Stimulated activated CD8-positive, alpha-beta memory T cell treated with anti-CD3 and anti-CD28 coated beads, Interleukin-12 subunit alpha, Interleukin-12 subunit beta, amount 100 ng/mL, for 1 hour (primary cell): ENCODE data around the gene GRK4.
A peak's percentile ranks its signal among the peaks of the same experiment; 100 is the strongest.
"Not testable (repeated sequence)": the region's sequence is repeated elsewhere in the genome, so short reads cannot be mapped to it uniquely, and the experiment has no call there.

Experiments
- DNase-seq: peaks from one replicate; pipeline ENCODE4 v3.0.0-alpha.2; 2020; ENCODE audit warnings: low read depth

Gene GRK4

GRCh38 chr4:2930758-2931511, 32.4 kb upstream of the GRK4 start:
- no peak for DNase-seq

DNA sequence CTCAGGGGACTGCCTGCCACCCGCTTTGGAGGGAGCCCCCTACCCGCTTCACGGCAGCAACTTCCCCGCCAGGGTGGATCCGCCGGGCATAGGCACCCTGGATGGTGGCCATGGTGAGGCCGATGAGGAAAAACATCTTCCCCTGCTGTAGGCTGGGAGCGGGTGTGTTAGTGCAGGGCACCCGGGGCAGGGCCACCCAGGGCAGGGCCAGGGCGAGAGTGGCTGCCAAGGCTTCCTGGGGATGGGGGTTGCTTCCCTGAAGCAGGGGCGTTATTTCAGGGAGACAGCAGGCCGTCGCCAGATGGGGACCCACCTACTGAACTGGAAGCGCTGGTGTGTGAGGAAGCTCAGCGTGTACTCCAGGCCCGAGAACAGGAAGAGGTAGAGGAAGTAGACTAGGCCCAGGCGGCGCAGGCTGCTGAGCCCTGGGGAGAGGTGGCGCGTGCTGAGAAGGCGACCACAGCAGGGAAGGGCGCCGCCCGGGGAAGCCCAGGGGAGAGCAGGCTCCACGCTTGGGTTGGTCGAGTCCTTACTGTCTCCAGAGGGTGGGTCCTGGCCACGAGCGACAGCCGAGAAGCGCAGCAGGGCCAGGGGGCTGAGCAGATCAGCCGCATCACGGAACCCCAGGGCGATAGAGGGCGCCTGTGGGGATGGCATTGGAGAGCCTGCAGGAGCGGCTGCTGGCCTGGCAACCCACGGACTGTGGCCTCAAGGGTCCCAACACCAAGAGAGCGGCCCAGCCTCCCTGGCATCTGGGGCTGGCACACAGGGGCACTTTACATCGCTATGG, 31.7 kb upstream of the GRK4 start:
- no peak for DNase-seq

GRCh38 chr4:2932321-2932950, 30.9 kb upstream of the GRK4 start:
- DNase-seq, result no peak

- no peak for DNase-seq
Observed at GRCh38 chr4:2932951-2933565, 30.3 kb upstream of the GRK4 start.

DNA sequence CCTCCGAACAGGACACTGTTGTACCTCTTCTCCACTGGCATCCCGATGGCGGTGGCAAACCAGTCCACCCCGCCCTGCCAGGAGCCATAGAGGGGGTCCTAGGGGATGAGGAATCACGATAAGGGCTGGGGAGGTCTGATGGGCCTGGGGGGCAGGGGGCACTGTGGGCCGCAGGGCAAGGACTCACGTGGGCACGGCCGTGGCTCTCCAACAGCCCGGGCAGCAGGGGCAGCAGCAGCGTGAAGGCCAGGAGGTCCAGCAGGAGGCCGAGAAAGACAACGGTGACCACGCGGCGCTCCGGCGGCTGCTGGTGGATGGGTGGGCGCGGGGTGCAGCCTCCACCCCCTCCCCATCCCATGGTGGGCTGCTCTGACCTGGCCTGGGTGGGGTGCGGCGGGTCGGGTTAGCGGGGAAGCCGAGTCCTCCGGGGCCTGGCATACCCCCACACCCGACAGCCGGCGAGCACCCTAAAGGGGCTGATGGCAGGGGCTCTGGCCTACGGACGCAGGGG, 29.8 kb upstream of the GRK4 start:
- DNase-seq, result no peak

DNA sequence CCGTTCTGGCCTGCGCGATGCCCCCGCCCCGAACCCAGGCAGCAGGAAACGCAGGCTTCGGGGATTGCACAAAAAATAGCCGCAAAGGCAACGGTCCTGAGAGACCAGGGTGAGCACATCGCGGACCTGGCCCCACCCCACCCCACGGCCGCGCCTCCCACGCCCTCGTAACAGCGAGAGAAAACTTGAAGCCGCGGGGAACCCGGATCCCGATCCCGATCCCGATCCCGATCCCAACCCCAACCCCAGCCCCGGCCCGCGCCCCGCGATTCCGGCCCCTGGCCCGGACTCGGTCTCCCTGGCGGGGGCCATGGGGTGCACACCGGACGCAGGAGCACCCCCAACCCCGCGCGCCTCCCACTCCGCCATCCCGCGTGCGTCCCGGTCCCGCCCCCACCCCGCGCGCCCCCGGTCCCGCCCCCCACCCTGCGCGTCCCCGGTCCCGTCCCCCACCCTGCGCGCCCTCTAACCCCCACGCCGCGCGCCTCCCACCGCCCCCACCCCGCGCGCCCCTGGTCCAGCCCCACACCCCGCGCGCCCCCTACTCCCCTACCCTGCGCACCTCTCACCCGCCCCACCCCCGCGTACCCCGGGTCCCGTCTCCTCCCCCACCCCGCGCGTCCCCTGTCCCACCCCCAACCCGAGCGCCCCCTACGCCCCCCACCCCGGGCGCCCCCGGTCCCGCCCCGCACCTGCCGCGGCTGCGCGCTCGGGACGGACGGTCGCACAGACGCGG, 29.1 kb upstream of the GRK4 start:
- no peak for DNase-seq

GRCh38 chr4:2934813-2935761, 28.3 kb upstream of the GRK4 start:
- DNase-seq, result peak; percentile 96

GRCh38 chr4:2935762-2936743, 27.3 kb upstream of the GRK4 start:
- no peak for DNase-seq

- no peak for DNase-seq
Observed at GRCh38 chr4:2936773-2937145, 26.6 kb upstream of the GRK4 start.

GRCh38 chr4:2937146-2937857, 26.1 kb upstream of the GRK4 start:
- no peak for DNase-seq

DNA sequence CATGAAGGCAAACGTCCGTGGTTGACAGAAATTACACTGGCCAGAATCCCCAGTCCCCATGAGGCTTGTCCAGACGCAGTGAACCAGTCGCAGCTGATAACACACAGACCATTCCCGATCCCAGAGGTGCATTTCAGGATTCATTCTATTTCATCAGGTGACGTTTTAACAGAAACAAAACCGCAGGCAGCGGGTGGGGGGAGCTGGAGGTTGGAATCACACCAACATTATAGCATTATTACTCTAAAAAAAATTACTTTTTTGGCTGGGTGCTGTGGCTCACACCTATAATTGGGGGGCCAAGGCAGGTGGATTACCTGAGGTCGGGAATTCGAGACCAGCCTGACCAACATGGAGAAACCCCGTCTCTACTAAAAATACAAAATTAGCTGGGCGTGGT, 25.4 kb upstream of the GRK4 start:
- no peak for DNase-seq

- not testable (repeated sequence) for DNase-seq
Observed at GRCh38 chr4:2938411-2938810, 25.0 kb upstream of the GRK4 start.

GRCh38 chr4:2938906-2939305, 24.5 kb upstream of the GRK4 start:
- no peak for DNase-seq

- DNase-seq, result no peak
Observed at GRCh38 chr4:2939383-2940243, 23.8 kb upstream of the GRK4 start.

GRCh38 chr4:2940267-2941137, 22.9 kb upstream of the GRK4 start:
- no peak for DNase-seq

DNA sequence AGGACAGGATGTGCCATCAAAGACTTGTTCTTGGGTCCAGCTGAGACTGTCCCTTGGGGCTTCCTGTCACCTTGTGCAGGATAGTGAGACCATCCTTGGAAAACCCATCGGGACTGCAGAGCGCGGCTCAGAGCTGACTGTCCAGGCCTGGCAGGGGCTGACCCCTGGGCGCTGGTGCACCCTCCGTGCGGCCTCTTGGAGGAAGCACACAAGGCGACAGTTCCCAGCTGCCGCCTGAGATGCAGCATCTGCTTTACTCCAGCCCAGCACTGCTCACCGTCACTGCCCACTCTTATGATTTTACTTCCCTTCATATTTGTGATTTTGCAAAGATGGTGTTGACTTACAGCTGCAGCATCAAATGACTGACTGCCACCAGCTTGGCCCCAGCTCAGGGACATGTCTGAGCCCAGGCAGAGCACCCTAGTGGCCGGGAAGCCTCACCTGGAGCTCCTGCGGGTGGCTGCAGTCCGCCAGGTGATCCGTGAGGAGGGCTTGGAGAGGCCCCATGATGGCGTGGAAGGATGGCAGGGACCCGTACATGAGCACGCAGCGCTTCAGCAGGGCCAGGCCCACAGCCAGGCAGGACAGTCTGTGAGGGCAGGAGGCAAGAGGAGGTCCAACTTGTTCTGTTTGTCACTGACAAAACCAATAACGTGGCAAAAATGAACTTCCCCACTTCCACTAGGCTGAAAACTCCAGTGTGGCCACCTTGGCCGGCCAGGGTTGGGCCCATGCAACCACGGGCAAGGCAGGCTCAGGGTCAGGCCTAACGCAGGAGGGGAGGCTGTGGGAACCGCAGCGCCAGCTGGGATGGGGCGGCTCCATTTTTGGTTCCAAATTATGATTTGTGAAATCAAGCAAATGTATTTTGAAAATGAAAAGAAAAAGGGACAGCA, 22.0 kb upstream of the GRK4 start:
- no peak for DNase-seq
